Psoas muscle (tissue), 8 donors: Measurements from ENCODE around the gene OR52W1. TPM values are rescaled to one million over a fixed set of nuclear protein-coding genes. Genes with fewer than 3 reads are reported as not detected.

ENCODE experiments used
- ATAC-seq, 4 donors: fragments of 200-7000 bp; cut with Tn5 transposase; one replicate each; pipeline ENCODE4 v1.9.1; 2020; ENCODE audit warnings: moderate library complexity in 3 of 4, mild to moderate bottlenecking in 2 of 4
- DNase-seq, 2 donors: peaks; one replicate each; pipeline ENCODE4 v3.0.0-alpha.2; 2020
- H3K27ac ChIP-seq: fragments of 200-600 bp; one replicate; pipeline ENCODE4 v1.8.0; 2022
- H3K27me3 ChIP-seq, 3 donors: fragments of 200-600 bp in 1 of 3; one replicate each; pipeline versions ENCODE4 v1.6.1 to v1.8.0; 2013 to 2022; ENCODE audit warnings: low read length in 2 of 3, mild to moderate bottlenecking in 2 of 3, moderate library complexity in 1 of 3; ENCODE audit not compliant: insufficient read depth in 3 of 3
- H3K36me3 ChIP-seq, 2 donors: fragments of 200-600 bp in 1 of 2; one replicate each; pipeline versions ENCODE4 v1.6.1 to v1.8.0; 2013 to 2022; ENCODE audit warnings: low read depth in 1 of 2, mild to moderate bottlenecking in 1 of 2, moderate library complexity in 1 of 2; ENCODE audit not compliant: insufficient read depth in 1 of 2
- H3K4me1 ChIP-seq: fragments of 200-600 bp; one replicate; pipeline ENCODE4 v1.8.0; 2022
- H3K4me3 ChIP-seq: fragments of 200-600 bp; one replicate; pipeline ENCODE4 v1.8.0; 2022; ENCODE audit warnings: mild to moderate bottlenecking
- H3K9me3 ChIP-seq: fragments of 200-600 bp; one replicate; pipeline ENCODE4 v1.8.0; 2022
- WGBS, 3 donors: extraction: QIAGEN DNeasy Blood & Tissue Kit; methylation state at CpG; one replicate each; pipeline versions ENCODE4 v1.1.6 to v1.1.7; 2013; 5-methylcytosine and 5-hydroxymethylcytosine counted together
- intact Hi-C, 2 donors: fragments of 100-400 bp; cut with DNase I; formaldehyde crosslinking; loops; one replicate each; pipeline versions ENCODE4 v1.11.0 to v1.14.2; 2022
- polyA plus RNA-seq, 3 donors: library from polyadenylated mRNA; stranded (reverse); fragments of 200-250 nt; gene quantifications; one replicate each; pipeline ENCODE4 v1.2.3, GENCODE V29; 2013
- total RNA-seq, 4 donors: library from RNA; stranded (reverse); fragmentation: NEBNext Ultra II Directional in 2 of 4; extraction: Animal tissue kit (Norgen Biotek cat#: 25700) in 2 of 4; gene quantifications; one replicate each; pipeline versions ENCODE4 v1.2.1 to v1.2.4, GENCODE V29; 2021 to 2023
- TF ChIP-seq, protein P1 (sequence below): fragments of 200-600 bp; IDR thresholded peaks from one replicate; pipeline ENCODE4 v1.8.0; 2022; ENCODE audit warnings: antibody characterized with exemption
- donor health status: healthy with polysubstance abuse.
- donor health status: DM: no; HTN: no; CAD: no; lungs with moderate emphysema.
- donor health status: Bipolar disorder and iron deficiency.
- donor health status: healthy.
- donor health status: DM: yes; HTN: yes; CAD: no.
- donor health status: DM: no; HTN: no; CAD: no.
- donor health status: DM: no; HTN: no; CAD: no.
- donor health status: DM: yes; HTN: yes; CAD: no.

OR52W1 gene
- total and polyA plus RNA-seq, 7 donors = not detected

- TF ChIP-seq, protein P1, sequence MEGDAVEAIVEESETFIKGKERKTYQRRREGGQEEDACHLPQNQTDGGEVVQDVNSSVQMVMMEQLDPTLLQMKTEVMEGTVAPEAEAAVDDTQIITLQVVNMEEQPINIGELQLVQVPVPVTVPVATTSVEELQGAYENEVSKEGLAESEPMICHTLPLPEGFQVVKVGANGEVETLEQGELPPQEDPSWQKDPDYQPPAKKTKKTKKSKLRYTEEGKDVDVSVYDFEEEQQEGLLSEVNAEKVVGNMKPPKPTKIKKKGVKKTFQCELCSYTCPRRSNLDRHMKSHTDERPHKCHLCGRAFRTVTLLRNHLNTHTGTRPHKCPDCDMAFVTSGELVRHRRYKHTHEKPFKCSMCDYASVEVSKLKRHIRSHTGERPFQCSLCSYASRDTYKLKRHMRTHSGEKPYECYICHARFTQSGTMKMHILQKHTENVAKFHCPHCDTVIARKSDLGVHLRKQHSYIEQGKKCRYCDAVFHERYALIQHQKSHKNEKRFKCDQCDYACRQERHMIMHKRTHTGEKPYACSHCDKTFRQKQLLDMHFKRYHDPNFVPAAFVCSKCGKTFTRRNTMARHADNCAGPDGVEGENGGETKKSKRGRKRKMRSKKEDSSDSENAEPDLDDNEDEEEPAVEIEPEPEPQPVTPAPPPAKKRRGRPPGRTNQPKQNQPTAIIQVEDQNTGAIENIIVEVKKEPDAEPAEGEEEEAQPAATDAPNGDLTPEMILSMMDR = no peak
- intact Hi-C loops = no loop called here
- Histone ChIP-seq H3K4me3 (no peak within 1 kb of the TSS), H3K27me3 (peaks cover 0 to 2% (median 0%) of the 10 kb centered on the region in 3 donors), H3K36me3 (no peaks in the 10 kb centered on the region), H3K9me3 (peaks cover 10% of the 10 kb centered on the region), H3K27ac (no peak within 1 kb of the TSS), H3K4me1 (no peaks in the 10 kb centered on the region)
- no peak for DNase-seq
- WGBS, 3 donors = 81 to 86% (median 86%) methylated on average over 1 of the region's 1 CpG
- no peak for ATAC-seq
These were observed 28.8 kb upstream of the OR52W1 start, which contains the start of gene OR52B2 for GRCh38 chr11:6170226-6170625. TSS of gene OR52B2 (minus strand) at chr11:6170326. CDS start at chr11:6170326, 0 bp downstream.

GRCh38 chr11:6175440-6175839 lies 23.6 kb upstream of the OR52W1 start:
- TF ChIP-seq, protein P1 = no peak
- H3K9me3 ChIP-seq = no peaks in the 10 kb centered on the region
- no peak for ATAC-seq
- no peak for DNase-seq
- H3K4me1 ChIP-seq = no peaks in the 10 kb centered on the region
- H3K27me3 ChIP-seq = peaks cover 0 to 2% (median 0%) of the 10 kb centered on the region in 3 donors
- H3K27ac ChIP-seq = no peak overlapping the region
- 57 to 73% (median 70%) methylated on average over 2 of the region's 2 CpGs for WGBS, 3 donors
- H3K36me3 ChIP-seq = no peaks in the 10 kb centered on the region
- intact Hi-C loops = no loop called here
- no peak overlapping the region for H3K4me3 ChIP-seq

GRCh38 chr11:6191742-6192141 lies 7.3 kb upstream of the OR52W1 start:
- DNase-seq (no peak), ATAC-seq (no peak)
- no peaks in the 10 kb centered on the region for H3K9me3 ChIP-seq
- H3K36me3 ChIP-seq = no peaks in the 10 kb centered on the region
- intact Hi-C loops = no loop called here
- no peak overlapping the region for H3K27ac ChIP-seq
- TF ChIP-seq, protein P1 = no peak
- H3K4me1 ChIP-seq = no peaks in the 10 kb centered on the region
- no peaks in the 10 kb centered on the region for H3K27me3 ChIP-seq
- no peak overlapping the region for H3K4me3 ChIP-seq

- Histone ChIP-seq H3K27me3 (no peaks in the 10 kb centered on the region), H3K27ac (no peak overlapping the region), H3K4me3 (no peak overlapping the region), H3K9me3 (no peaks in the 10 kb centered on the region), H3K36me3 (no peaks in the 10 kb centered on the region), H3K4me1 (no peaks in the 10 kb centered on the region)
- no peak for ATAC-seq
- no peak for DNase-seq
- intact Hi-C loops = no loop called here
- TF ChIP-seq, protein P1 = no peak
- 58 to 76% (median 59%) methylated on average over 1 of the region's 1 CpG for WGBS, 3 donors
These were observed 4.9 kb upstream of the OR52W1 start for GRCh38 chr11:6194065-6194581.

DNA sequence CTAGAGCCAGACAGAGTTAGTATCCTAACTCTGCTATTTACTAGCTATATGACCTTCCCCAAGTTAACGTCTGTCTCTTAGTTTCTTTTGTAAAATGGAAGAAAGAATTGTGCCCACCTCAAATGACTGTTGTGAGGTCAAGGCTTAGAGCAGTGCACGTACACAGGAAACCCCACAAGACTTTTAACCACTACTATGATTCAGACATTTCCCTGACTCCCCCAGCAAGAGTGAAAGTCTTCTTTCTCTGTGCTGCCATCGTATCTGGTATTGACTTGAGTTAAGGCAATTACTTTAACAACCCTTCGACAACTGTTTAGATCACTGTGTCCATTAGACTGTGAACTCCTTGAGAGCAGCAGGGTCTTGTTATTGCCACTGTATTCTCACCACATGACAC lies 2.6 kb upstream of the OR52W1 start:
- Histone ChIP-seq H3K4me1 (no peaks in the 10 kb centered on the region), H3K4me3 (no peak overlapping the region), H3K36me3 (no peaks in the 10 kb centered on the region), H3K27me3 (no peaks in the 10 kb centered on the region), H3K27ac (no peak overlapping the region), H3K9me3 (no peaks in the 10 kb centered on the region)
- WGBS, 3 donors = 44 to 48% (median 45%) methylated on average over 4 of the region's 4 CpGs
- TF ChIP-seq, protein P1 = no peak
- ATAC-seq (no peak), DNase-seq (no peak)
- intact Hi-C loops = no loop called here
